Right lobe of liver (tissue), 6 donors: ENCODE measurements around the gene RASSF5. TPM values are rescaled to one million over a fixed set of nuclear protein-coding genes. Genes with fewer than 3 reads are reported as not detected.

ENCODE experiments used
- ATAC-seq, 4 donors: fragments of 200-7000 bp; cut with Tn5 transposase; one replicate each; pipeline ENCODE4 v1.9.1; 2020; ENCODE audit warnings: mild to moderate bottlenecking in 4 of 4, moderate library complexity in 4 of 4
- DNase-seq, 3 donors: peaks; one replicate each; pipeline ENCODE4 v3.0.0-alpha.2; 2020
- H3K27ac ChIP-seq, 3 donors: fragments of 200-600 bp; one replicate each; pipeline ENCODE4 v1.8.0; 2022
- H3K27me3 ChIP-seq, 2 donors: fragments of 200-600 bp; one replicate each; pipeline ENCODE4 v1.8.0; 2022
- H3K36me3 ChIP-seq, 4 donors: fragments of 200-600 bp; sonication (generic) in 1 of 4; one replicate each; pipeline versions ENCODE4 v1.5.1 to v1.8.0; 2017 to 2022; ENCODE audit warnings: control low read depth in 1 of 4
- H3K4me1 ChIP-seq, 4 donors: fragments of 200-600 bp; sonication (generic) in 1 of 4; one replicate each; pipeline versions ENCODE4 v1.5.1 to v1.8.0; 2017 to 2022; ENCODE audit warnings: control low read depth in 1 of 4
- H3K4me3 ChIP-seq, 3 donors: fragments of 200-600 bp; one replicate each; pipeline ENCODE4 v1.8.0; 2022
- H3K9me3 ChIP-seq, 4 donors: fragments of 200-600 bp; sonication (generic) in 1 of 4; one replicate each; pipeline versions ENCODE4 v1.5.1 to v1.8.0; 2017 to 2022; ENCODE audit warnings: control low read depth in 1 of 4
- CTCF ChIP-seq, 4 donors: fragments of 200-600 bp in 3 of 4; fragments of 450-650 bp in 1 of 4; IDR thresholded peaks; one replicate each; pipeline versions ENCODE4 v1.5.1 to v1.8.0; 2016 to 2022; ENCODE audit warnings: antibody characterized with exemption in 4 of 4, mild to moderate bottlenecking in 2 of 4
- POLR2A ChIP-seq: fragments of 450-650 bp; IDR thresholded peaks from one replicate; pipeline ENCODE4 v1.6.1; 2017; ENCODE audit warnings: antibody characterized with exemption, mild to moderate bottlenecking
- WGBS: methylation state at CpG from one replicate; pipeline ENCODE4 v1.1.6; 2018; ENCODE audit warnings: low coverage, low lambda C conversion rate; ENCODE audit not compliant: insufficient coverage; ENCODE audit errors: missing lambda C conversion rate; 5-methylcytosine and 5-hydroxymethylcytosine counted together
- intact Hi-C, 2 donors: fragments of 100-400 bp; cut with DNase I; formaldehyde crosslinking; loops; one replicate each; pipeline versions ENCODE4 v1.11.2 to v1.14.1; 2022
- total RNA-seq, 6 experiments: library from RNA; depleted of rRNA in 2 of 6; stranded (reverse); fragments of >200 nt in 2 of 6; fragmentation: NEBNext Ultra II Directional in 3 of 6; extraction: Animal tissue kit (Norgen Biotek cat#: 25700) in 3 of 6; gene quantifications; one replicate each; pipeline versions ENCODE4 v1.1.0 to v1.2.4, GENCODE V29; 2016 to 2023
- donor health status: DM: no; HTN: yes; CAD: no.
- donor health status: DM: no; HTN: no; CAD: no.
- donor health status: DM: no; HTN: no; CAD: no.
- donor health status: DM: no; HTN: yes; CAD: no.
- donor health status: DM: no; HTN: yes; CAD: no.

RASSF5 gene
- total RNA-seq, 6 experiments from 2014 or later, result 8.1 to 18.8 (median 12.6) TPM

- H3K36me3 ChIP-seq, result peaks cover 4 to 80% (median 25%) of the 10 kb centered on the region in 4 donors
- H3K27me3 ChIP-seq, result no peaks in the 10 kb centered on the region
- ATAC-seq (peak in 3 of 4 donors; percentile 27 to 53 (median 38)), DNase-seq (no peak)
- 100% methylated on average over 1 of the region's 7 CpGs for WGBS
- no peaks in the 10 kb centered on the region for H3K9me3 ChIP-seq
- H3K27ac ChIP-seq, result no peak overlapping the region
- H3K4me1 ChIP-seq, result no peaks in the 10 kb centered on the region
- no peak overlapping the region for H3K4me3 ChIP-seq
- intact Hi-C loops, result no loop called here
- TF ChIP-seq CTCF (IDR thresholded peaks at IDR 0.05), result no peak
- TF ChIP-seq POLR2A, result no peak
These were observed 86.1 kb downstream of the RASSF5 start for GRCh38 chr1:206593351-206593925.

GRCh38 chr1:206595581-206596318 is 88.4 kb downstream of the RASSF5 start:
- intact Hi-C loops, result no loop called here
- no peak overlapping the region for H3K4me3 ChIP-seq
- WGBS, result 78% methylated on average over 5 of the region's 7 CpGs
- H3K9me3 ChIP-seq, result no peaks in the 10 kb centered on the region
- ATAC-seq (no peak), DNase-seq (no peak)
- no peak overlapping the region for H3K27ac ChIP-seq
- no peaks in the 10 kb centered on the region for H3K4me1 ChIP-seq
- H3K36me3 ChIP-seq, result peaks cover 4 to 83% (median 31%) of the 10 kb centered on the region in 4 donors
- no peaks in the 10 kb centered on the region for H3K27me3 ChIP-seq
- TF ChIP-seq CTCF (IDR thresholded peaks at IDR 0.05) (no peak), POLR2A (no peak)

GRCh38 chr1:206596319-206596666 is 89.0 kb downstream of the RASSF5 start:
- Histone ChIP-seq H3K4me3 (no peak overlapping the region), H3K4me1 (no peaks in the 10 kb centered on the region), H3K27me3 (no peaks in the 10 kb centered on the region), H3K36me3 (peaks cover 4 to 80% (median 30%) of the 10 kb centered on the region in 4 donors), H3K27ac (no peak overlapping the region), H3K9me3 (no peaks in the 10 kb centered on the region)
- DNase-seq (no peak), ATAC-seq (no peak)
- intact Hi-C loops, result no loop called here
- no peak for TF ChIP-seq POLR2A
- TF ChIP-seq CTCF (IDR thresholded peaks at IDR 0.05), result no peak
- 100% methylated on average over 1 of the region's 1 CpG for WGBS

GRCh38 chr1:206600527-206600926 is 93.2 kb downstream of the RASSF5 start:
- H3K4me1 ChIP-seq, result no peaks in the 10 kb centered on the region
- no peaks in the 10 kb centered on the region for H3K9me3 ChIP-seq
- ATAC-seq, result peak in 1 of 4 donors; percentile 27
- no peak for DNase-seq
- H3K4me3 ChIP-seq, result no peak overlapping the region
- H3K36me3 ChIP-seq, result peaks cover 0 to 81% (median 30%) of the 10 kb centered on the region in 4 donors
- no CpG with 5 or more reads among the region's 3 CpGs for WGBS
- TF ChIP-seq CTCF (IDR thresholded peaks at IDR 0.05) (no peak), POLR2A (no peak)
- H3K27ac ChIP-seq, result no peak overlapping the region
- intact Hi-C loops, result no loop called here
- no peaks in the 10 kb centered on the region for H3K27me3 ChIP-seq
